ENCODE measurements around the gene MMS19.

Gene MMS19

GRCh38 chr10:97451605-97452004 lies 46.6 kb downstream of the MMS19 start:
- H3K9ac ChIP-seq (ENCODE audit: low read length), result no peak overlapping the region
- H4K20me1 ChIP-seq (ENCODE audit: insufficient read depth, low read length), result no peaks in the 10 kb centered on the region
- H3K4me3 ChIP-seq (ENCODE audit: low read length), result no peak overlapping the region
- no peak overlapping the region for H3K4me2 ChIP-seq (ENCODE audit: low read length)
- no peak for TF ChIP-seq EZH2phosphoT487 (IDR thresholded peaks at IDR 0.05; ENCODE audit: low read depth)
- TF ChIP-seq CTCF (IDR thresholded peaks at IDR 0.05; ENCODE audit: low read depth, low read length), result no peak
- no peak overlapping the region for H2AFZ ChIP-seq (ENCODE audit: low read depth, low read length)
- H3K9me3 ChIP-seq (ENCODE audit: insufficient read depth, low read length), result no peaks in the 10 kb centered on the region
- H3K27ac ChIP-seq (ENCODE audit: low read length), result no peak overlapping the region
- H3K36me3 ChIP-seq (replicated peaks; ENCODE audit: low read depth, low read length), result peaks cover 7% of the 10 kb centered on the region
- H3K27me3 ChIP-seq (ENCODE audit: low read depth, low read length), result no peaks in the 10 kb centered on the region
- H3K79me2 ChIP-seq (ENCODE audit: low read length), result peaks cover 24% of the 10 kb centered on the region
- H3K4me1 ChIP-seq (ENCODE audit: low read length), result peaks cover 8% of the 10 kb centered on the region

DNA sequence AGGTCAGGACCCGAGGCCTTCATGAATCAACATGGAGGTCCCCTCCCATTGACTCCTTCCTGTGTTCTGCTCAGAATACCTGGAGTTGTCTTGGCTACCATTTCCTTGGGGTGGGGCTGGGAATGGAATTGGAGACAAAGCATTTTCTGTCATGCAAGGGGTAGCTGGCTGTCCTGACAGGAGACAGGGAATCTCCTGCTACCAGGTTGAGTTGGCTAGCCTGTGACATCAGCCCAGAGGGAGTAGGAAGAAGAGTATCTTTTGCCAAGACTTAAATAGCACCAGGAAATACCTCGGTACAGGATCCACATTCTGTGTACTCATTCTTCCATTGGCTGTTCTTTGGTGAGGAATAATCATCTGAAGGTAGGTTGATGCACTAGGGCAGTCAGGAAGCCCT lies 47.4 kb downstream of the MMS19 start:
- Histone ChIP-seq H4K20me1 (ENCODE audit: insufficient read depth, low read length) (no peaks in the 10 kb centered on the region), H3K4me3 (ENCODE audit: low read length) (no peak overlapping the region), H3K27ac (ENCODE audit: low read length) (no peak overlapping the region), H3K9me3 (ENCODE audit: insufficient read depth, low read length) (no peaks in the 10 kb centered on the region), H3K4me2 (ENCODE audit: low read length) (no peak overlapping the region), H3K4me1 (ENCODE audit: low read length) (peaks cover 8% of the 10 kb centered on the region), H3K36me3 (replicated peaks; ENCODE audit: low read depth, low read length) (peaks cover 3% of the 10 kb centered on the region), H3K9ac (ENCODE audit: low read length) (no peak overlapping the region), H3K79me2 (ENCODE audit: low read length) (peaks cover 30% of the 10 kb centered on the region), H2AFZ (ENCODE audit: low read depth, low read length) (no peak overlapping the region), H3K27me3 (ENCODE audit: low read depth, low read length) (no peaks in the 10 kb centered on the region)
- TF ChIP-seq EZH2phosphoT487 (IDR thresholded peaks at IDR 0.05; ENCODE audit: low read depth), result no peak
- no peak for TF ChIP-seq CTCF (IDR thresholded peaks at IDR 0.05; ENCODE audit: low read depth, low read length)

DNA sequence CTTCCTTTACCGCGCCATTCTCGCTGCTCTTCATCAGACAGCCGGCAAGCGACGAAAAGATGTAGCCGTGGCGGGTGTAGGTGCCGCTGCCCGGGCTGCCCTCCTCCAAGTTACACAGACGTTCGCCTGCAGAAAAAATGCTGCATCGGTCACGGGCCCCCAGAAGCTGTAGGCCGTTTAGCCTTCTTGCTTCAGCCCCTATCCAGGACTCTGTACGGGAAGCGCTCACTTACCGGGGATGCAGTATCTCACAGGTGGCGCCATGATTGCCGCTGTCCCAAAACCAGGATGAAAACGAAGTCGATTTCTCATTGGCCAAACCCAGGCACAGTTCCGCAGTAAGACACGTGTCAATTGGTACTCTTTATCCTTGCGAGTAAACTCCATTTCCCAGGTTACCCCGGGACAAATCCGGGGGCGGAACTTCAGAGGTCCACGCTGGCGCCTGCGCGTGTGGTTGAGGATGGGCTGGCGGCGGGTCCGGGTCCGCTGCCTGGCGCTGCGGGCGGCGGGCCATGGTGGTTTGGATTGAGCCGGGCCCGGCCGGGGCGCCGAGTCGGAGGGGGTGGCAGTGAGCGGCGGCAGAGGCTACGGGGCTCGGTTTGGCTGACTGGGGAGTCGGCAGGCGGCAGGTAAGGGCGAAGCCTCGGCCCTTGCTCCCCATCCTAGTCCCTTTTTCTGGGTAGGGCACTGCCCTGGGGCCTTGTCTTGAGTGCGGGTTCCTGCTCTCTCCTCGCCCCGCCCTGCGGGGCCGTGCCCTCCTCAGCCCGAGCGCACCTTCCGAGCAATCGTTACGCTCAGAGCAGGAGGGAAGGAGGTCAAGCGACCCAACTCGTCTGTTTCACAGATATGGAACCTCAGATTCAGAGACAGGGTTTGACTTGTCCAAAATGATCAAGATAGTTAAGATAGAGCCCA lies 52.2 kb downstream of the MMS19 start, which contains the start of the genes EXOSC1 and ZDHHC16:
EXOSC1 (minus strand) TSS at position 285 of the 918 bp plus-strand sequence; CDS start at position 264, 21 bp downstream.
ZDHHC16 (plus strand) TSS at position 454 of the 918 bp plus-strand sequence. CDS start 5,501 bp downstream, outside the sequence.
- no peaks in the 10 kb centered on the region for H3K27me3 ChIP-seq (ENCODE audit: low read depth, low read length)
- peak within 1 kb of the TSS; percentile 74 for H3K9ac ChIP-seq (ENCODE audit: low read length)
- peak within 1 kb of the TSS; percentile 27 for H3K27ac ChIP-seq (ENCODE audit: low read length)
- peaks cover 2% of the 10 kb centered on the region for H3K36me3 ChIP-seq (replicated peaks; ENCODE audit: low read depth, low read length)
- H4K20me1 ChIP-seq (ENCODE audit: insufficient read depth, low read length), result no peaks in the 10 kb centered on the region
- peaks cover 49% of the 10 kb centered on the region for H3K79me2 ChIP-seq (ENCODE audit: low read length)
- peak within 1 kb of the TSS; percentile 97 for H3K4me3 ChIP-seq (ENCODE audit: low read length)
- no peaks in the 10 kb centered on the region for H3K9me3 ChIP-seq (ENCODE audit: insufficient read depth, low read length)
- H3K4me2 ChIP-seq (ENCODE audit: low read length), result peak within 1 kb of the TSS; percentile 81
- TF ChIP-seq CTCF (IDR thresholded peaks at IDR 0.05; ENCODE audit: low read depth, low read length), result no peak
- TF ChIP-seq EZH2phosphoT487 (IDR thresholded peaks at IDR 0.05; ENCODE audit: low read depth), result no peak
- peaks cover 19% of the 10 kb centered on the region for H3K4me1 ChIP-seq (ENCODE audit: low read length)
- H2AFZ ChIP-seq (ENCODE audit: low read depth, low read length), result peak within 1 kb of the TSS; percentile 64; the same call in 1 of the 2 replicates

- Histone ChIP-seq H4K20me1 (ENCODE audit: insufficient read depth, low read length) (no peaks in the 10 kb centered on the region), H3K79me2 (ENCODE audit: low read length) (peaks cover 44% of the 10 kb centered on the region)
Measured at GRCh38 chr10:97445357-97445721, 52.9 kb downstream of the MMS19 start.

More at GRCh38 chr10:97445357-97445721, 52.9 kb downstream of the MMS19 start:
- Histone ChIP-seq H3K27me3 (ENCODE audit: low read depth, low read length) (no peaks in the 10 kb centered on the region), H3K4me1 (ENCODE audit: low read length) (peaks cover 19% of the 10 kb centered on the region), H3K9me3 (ENCODE audit: insufficient read depth, low read length) (no peaks in the 10 kb centered on the region), H3K27ac (ENCODE audit: low read length) (peak overlapping the region; percentile 27), H2AFZ (ENCODE audit: low read depth, low read length) (peak overlapping the region; percentile 64; the same call in 1 of the 2 replicates), H3K36me3 (replicated peaks; ENCODE audit: low read depth, low read length) (peaks cover 2% of the 10 kb centered on the region), H3K4me2 (ENCODE audit: low read length) (peak overlapping the region; percentile 81), H3K9ac (ENCODE audit: low read length) (peak overlapping the region; percentile 69), H3K4me3 (ENCODE audit: low read length) (peak overlapping the region; percentile 97)
- no peak for TF ChIP-seq CTCF (IDR thresholded peaks at IDR 0.05; ENCODE audit: low read depth, low read length)

All from OCI-LY3 (cell line).